Mammary epithelial cell (primary cell): ENCODE measurements around the gene SV2B.

Experiments used
- EZH2 ChIP-seq: IDR thresholded peaks from 2 replicates; pipeline ENCODE4 v1.6.1; 2012; ENCODE audit warnings: low read length, inconsistent platforms, borderline replicate concordance
- TF ChIP-seq, protein P1 (sequence below), 2 donors: IDR thresholded peaks in 1 of 2; conservative IDR thresholded peaks in 1 of 2; 2 replicates each; pipeline ENCODE4 v1.5.1; 2011 to 2012; ENCODE audit warnings: inconsistent platforms in 2 of 2, low read length in 2 of 2, mild to moderate bottlenecking in 2 of 2, control low read depth in 1 of 2, low read depth in 1 of 2; ENCODE audit not compliant: insufficient read depth in 1 of 2; ENCODE audit errors: extremely low read depth in 1 of 2

DNA sequence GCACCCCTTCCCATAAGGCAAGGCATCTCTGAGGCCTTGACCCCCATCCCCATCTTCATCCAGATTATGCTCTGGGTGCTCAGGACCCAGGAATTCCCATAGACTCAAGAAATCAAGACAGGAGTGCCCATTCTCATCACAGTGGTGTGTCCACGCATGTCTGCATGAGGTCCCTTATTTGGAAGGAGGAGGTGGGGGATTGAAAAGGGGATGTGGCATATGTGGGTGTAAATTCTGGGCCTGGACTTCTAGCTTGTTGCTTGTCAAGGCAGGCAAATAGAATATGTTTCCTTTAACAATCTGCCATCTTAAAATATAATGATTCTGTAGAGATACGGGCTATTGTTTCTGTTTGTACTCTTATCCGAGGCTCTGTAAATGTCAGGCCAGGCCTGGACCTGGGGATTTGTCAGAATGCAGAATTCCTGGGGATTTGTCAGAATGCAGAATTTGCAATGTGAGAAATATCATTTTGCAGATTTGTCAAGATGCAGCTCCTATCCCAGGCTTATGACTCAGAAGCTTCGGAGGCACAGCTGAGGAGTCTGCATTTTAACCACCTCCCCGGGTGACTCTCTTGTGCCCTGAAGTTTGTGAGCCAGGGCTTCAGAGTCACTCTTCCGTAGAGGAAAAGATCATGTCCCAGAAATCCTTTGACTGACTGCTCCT, 157.8 kb downstream of the SV2B start:
- TF ChIP-seq, protein P1, sequence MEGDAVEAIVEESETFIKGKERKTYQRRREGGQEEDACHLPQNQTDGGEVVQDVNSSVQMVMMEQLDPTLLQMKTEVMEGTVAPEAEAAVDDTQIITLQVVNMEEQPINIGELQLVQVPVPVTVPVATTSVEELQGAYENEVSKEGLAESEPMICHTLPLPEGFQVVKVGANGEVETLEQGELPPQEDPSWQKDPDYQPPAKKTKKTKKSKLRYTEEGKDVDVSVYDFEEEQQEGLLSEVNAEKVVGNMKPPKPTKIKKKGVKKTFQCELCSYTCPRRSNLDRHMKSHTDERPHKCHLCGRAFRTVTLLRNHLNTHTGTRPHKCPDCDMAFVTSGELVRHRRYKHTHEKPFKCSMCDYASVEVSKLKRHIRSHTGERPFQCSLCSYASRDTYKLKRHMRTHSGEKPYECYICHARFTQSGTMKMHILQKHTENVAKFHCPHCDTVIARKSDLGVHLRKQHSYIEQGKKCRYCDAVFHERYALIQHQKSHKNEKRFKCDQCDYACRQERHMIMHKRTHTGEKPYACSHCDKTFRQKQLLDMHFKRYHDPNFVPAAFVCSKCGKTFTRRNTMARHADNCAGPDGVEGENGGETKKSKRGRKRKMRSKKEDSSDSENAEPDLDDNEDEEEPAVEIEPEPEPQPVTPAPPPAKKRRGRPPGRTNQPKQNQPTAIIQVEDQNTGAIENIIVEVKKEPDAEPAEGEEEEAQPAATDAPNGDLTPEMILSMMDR (conservative IDR thresholded peaks at IDR 0.05 in 1 of 2, IDR thresholded peaks at IDR 0.05 in 1 of 2; ENCODE audit: extremely low read depth in 1 of 2, insufficient read depth in 1 of 2, low read depth in 1 of 2, low read length in 2 of 2): no peak
- no peak for TF ChIP-seq EZH2
